GM08714 (cell line): ENCODE data around the gene FLVCR1.
"Not testable (repeated sequence)": the region's sequence is repeated elsewhere in the genome, so short reads cannot be mapped to it uniquely, and the experiment has no call there.

ENCODE experiments used
- H3K4me3 ChIP-seq: fragments of 200-500 bp; sonication (Bioruptor generic); 2 replicates; pipeline ENCODE4 v1.5.1; 2014; ENCODE audit warnings: mild to moderate bottlenecking, low read length, inconsistent platforms
- ZNF274 ChIP-seq: IDR thresholded peaks from 2 replicates; pipeline ENCODE4 v1.6.1; 2012; ENCODE audit warnings: mild to moderate bottlenecking, low read depth, low read length

The FLVCR1 gene

GRCh38 chr1:212857992-212858460, at the start of gene FLVCR1:
TSS of gene FLVCR1 (plus strand) at chr1:212858275. CDS start at chr1:212858453, 178 bp downstream.
- TF ChIP-seq ZNF274: no peak

GRCh38 chr1:212814537-212815334, 43.3 kb upstream of the FLVCR1 start:
- no peak for TF ChIP-seq ZNF274

More at GRCh38 chr1:212857992-212858460, at the start of gene FLVCR1:
- peak within 1 kb of the TSS; percentile 94 for H3K4me3 ChIP-seq

GRCh38 chr1:212816567-212817278, 41.4 kb upstream of the FLVCR1 start:
- TF ChIP-seq ZNF274: no peak
- no peak overlapping the region for H3K4me3 ChIP-seq

More at GRCh38 chr1:212814537-212815334, 43.3 kb upstream of the FLVCR1 start:
- no peak overlapping the region for H3K4me3 ChIP-seq

- no peak overlapping the region for H3K4me3 ChIP-seq
- no peak for TF ChIP-seq ZNF274
Observed at GRCh38 chr1:212819726-212820125, 38.3 kb upstream of the FLVCR1 start.

- TF ChIP-seq ZNF274: no peak
- H3K4me3 ChIP-seq: no peak overlapping the region
Observed at GRCh38 chr1:212820969-212821368, 37.1 kb upstream of the FLVCR1 start.

- no peak overlapping the region for H3K4me3 ChIP-seq
- no peak for TF ChIP-seq ZNF274
Observed at GRCh38 chr1:212822956-212823355, 35.1 kb upstream of the FLVCR1 start.

- TF ChIP-seq ZNF274: no peak
- H3K4me3 ChIP-seq: no peak overlapping the region
Observed at GRCh38 chr1:212824201-212824600, 33.9 kb upstream of the FLVCR1 start.

GRCh38 chr1:212825798-212826452, 32.1 kb upstream of the FLVCR1 start:
- TF ChIP-seq ZNF274: no peak
- no peak overlapping the region for H3K4me3 ChIP-seq

- no peak overlapping the region for H3K4me3 ChIP-seq
- TF ChIP-seq ZNF274: no peak
Observed at GRCh38 chr1:212827171-212827776, 30.8 kb upstream of the FLVCR1 start.

GRCh38 chr1:212827831-212828278, 30.2 kb upstream of the FLVCR1 start:
- H3K4me3 ChIP-seq: no peak overlapping the region
- TF ChIP-seq ZNF274: no peak

GRCh38 chr1:212828395-212828794, 29.7 kb upstream of the FLVCR1 start:
- no peak overlapping the region for H3K4me3 ChIP-seq
- no peak for TF ChIP-seq ZNF274

- not testable (repeated sequence) for H3K4me3 ChIP-seq
Observed at GRCh38 chr1:212833211-212834207, 24.6 kb upstream of the FLVCR1 start.

GRCh38 chr1:212838145-212838544, 19.9 kb upstream of the FLVCR1 start:
- H3K4me3 ChIP-seq: no peak overlapping the region
- no peak for TF ChIP-seq ZNF274

GRCh38 chr1:212844521-212844920, 13.6 kb upstream of the FLVCR1 start:
- not testable (repeated sequence) for H3K4me3 ChIP-seq
